Measurements from ENCODE around the gene LRRFIP2. TPM values are rescaled to one million over a fixed set of nuclear protein-coding genes. Genes with fewer than 3 reads are reported as not detected.

The LRRFIP2 gene
- total and polyA plus RNA-seq, 2 of the 8 experiments (the other 6 are each of a cell fraction or from before 2014, with no cell fraction given) = 8.8 to 25.6 TPM

GRCh38 chr3:37204314-37204713 is 29.9 kb upstream of the LRRFIP2 start (continued):
- TF ChIP-seq CHD7 (IDR thresholded peaks at IDR 0.05; ENCODE audit: insufficient replicate concordance, low read length) = no peak
- no peak for TF ChIP-seq CREB1 (IDR thresholded peaks at IDR 0.05)
- TF ChIP-seq CHD1 (IDR thresholded peaks at IDR 0.05; ENCODE audit: low read depth, low read length) = no peak
- TF ChIP-seq TAF1 (IDR thresholded peaks at IDR 0.05; ENCODE audit: low read depth, low read length) = no peak
- TF ChIP-seq GTF2F1 (IDR thresholded peaks at IDR 0.05; ENCODE audit: borderline replicate concordance, low read depth, low read length) = no peak
- no peak for TF ChIP-seq CTBP2 (IDR thresholded peaks at IDR 0.05; ENCODE audit: borderline replicate concordance, insufficient read depth, insufficient read length, low read length)
- TF ChIP-seq KDM1A (IDR thresholded peaks at IDR 0.05; ENCODE audit: borderline replicate concordance, low read length) = no peak
- no peak for TF ChIP-seq TAF7 (optimal IDR thresholded peaks at IDR 0.05; ENCODE audit: borderline replicate concordance, low read depth, low read length)
- no peak for TF ChIP-seq RFX5 (IDR thresholded peaks at IDR 0.05; ENCODE audit: borderline replicate concordance, low read depth, low read length)
